VCaP (cell line): ENCODE results near the gene ZNF652.
"Not testable (repeated sequence)": the region's sequence is repeated elsewhere in the genome, so short reads cannot be mapped to it uniquely, and the experiment has no call there.

Experiments
- H3K27ac ChIP-seq: fragments of 450-650 bp; 2 replicates; pipeline ENCODE4 v1.5.1; 2017
- TF ChIP-seq, protein P1 (sequence below): fragments of 450-650 bp; conservative IDR thresholded peaks from 2 replicates; pipeline ENCODE4 v1.5.1; 2017; ENCODE audit warnings: mild to moderate bottlenecking, moderate library complexity

Gene ZNF652

DNA sequence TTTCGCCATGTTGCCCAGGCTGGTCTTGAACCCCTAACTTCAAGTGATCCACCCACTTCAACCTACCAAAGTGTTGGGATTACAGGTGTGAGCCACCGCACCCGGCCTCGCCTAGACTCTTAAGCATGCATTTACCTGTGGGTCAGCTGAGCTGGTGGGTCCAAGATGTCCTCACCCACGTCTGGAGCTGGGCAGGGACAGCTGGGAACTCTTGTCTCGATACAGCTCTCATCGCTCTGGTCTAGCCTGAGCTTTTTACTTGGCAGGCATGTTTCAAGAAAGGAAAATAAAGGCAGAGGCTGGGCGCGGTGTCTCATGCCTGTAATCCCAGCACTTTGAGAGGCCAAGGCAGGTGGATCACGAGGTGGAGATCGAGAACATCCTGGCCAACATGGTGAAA lies 74.6 kb downstream of the ZNF652 start:
- TF ChIP-seq, protein P1, sequence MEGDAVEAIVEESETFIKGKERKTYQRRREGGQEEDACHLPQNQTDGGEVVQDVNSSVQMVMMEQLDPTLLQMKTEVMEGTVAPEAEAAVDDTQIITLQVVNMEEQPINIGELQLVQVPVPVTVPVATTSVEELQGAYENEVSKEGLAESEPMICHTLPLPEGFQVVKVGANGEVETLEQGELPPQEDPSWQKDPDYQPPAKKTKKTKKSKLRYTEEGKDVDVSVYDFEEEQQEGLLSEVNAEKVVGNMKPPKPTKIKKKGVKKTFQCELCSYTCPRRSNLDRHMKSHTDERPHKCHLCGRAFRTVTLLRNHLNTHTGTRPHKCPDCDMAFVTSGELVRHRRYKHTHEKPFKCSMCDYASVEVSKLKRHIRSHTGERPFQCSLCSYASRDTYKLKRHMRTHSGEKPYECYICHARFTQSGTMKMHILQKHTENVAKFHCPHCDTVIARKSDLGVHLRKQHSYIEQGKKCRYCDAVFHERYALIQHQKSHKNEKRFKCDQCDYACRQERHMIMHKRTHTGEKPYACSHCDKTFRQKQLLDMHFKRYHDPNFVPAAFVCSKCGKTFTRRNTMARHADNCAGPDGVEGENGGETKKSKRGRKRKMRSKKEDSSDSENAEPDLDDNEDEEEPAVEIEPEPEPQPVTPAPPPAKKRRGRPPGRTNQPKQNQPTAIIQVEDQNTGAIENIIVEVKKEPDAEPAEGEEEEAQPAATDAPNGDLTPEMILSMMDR = no peak
- H3K27ac ChIP-seq = no peak overlapping the region

DNA sequence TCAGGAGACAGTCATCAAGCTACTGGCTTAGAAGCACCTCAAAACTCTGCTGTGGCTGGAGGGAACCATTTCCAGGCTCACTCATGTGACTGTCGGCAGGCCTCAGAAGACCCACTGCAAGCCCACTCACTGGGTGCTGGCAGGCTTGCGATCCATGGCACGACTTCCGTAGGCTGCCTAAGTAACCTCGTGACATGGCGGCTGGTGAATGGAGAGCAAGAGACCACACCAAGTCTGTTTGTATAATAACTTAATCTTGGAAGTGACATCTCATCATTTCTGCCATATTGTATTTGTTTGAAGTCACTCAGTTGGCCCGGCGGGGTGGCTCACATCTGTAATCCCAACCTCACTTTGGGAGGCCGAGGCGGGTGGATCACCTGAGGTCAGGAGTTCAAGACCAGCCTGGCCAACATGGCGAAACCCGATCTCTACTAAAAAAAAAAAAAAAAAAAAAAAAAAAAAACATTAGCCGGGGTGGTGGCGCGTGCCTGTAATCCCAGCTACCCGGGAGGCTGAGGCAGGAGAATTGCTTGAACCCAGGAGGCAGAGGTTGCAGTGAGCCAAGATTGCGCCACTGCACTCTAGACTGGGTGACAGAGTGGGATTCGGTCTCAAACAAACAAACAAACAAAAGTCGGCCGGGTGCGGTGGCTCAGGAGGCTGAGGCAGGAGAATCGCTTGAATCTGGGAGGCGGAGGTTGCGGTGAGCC lies 75.6 kb downstream of the ZNF652 start:
- not testable (repeated sequence) for H3K27ac ChIP-seq

DNA sequence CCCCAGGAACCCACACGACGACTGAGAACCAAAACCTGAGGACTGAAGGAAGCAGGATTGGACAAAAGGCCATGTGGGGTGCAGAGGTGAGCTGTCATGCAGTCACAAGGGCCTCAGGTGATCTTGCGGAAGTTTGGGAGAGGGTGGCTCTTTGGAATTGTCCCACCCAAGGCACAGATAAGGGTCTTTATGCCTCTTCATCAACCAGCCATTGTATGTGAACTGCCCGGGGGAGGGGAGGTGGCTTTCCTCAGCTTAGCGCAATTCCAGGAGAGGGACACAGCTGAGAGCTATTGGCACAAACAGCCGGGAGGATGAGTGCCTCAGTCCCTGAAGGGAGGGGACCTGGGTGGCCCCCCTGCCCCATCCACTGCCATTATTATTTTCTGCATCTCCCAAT lies 76.3 kb downstream of the ZNF652 start:
- TF ChIP-seq, protein P1 = no peak
- no peak overlapping the region for H3K27ac ChIP-seq

- TF ChIP-seq, protein P1 = no peak
Observed at GRCh38 chr17:49280918-49281317, 81.1 kb downstream of the ZNF652 start.

GRCh38 chr17:49280061-49280460 lies 82.0 kb downstream of the ZNF652 start:
- TF ChIP-seq, protein P1 = no peak
- H3K27ac ChIP-seq = no peak overlapping the region

More at GRCh38 chr17:49280918-49281317, 81.1 kb downstream of the ZNF652 start:
- H3K27ac ChIP-seq = no peak overlapping the region

DNA sequence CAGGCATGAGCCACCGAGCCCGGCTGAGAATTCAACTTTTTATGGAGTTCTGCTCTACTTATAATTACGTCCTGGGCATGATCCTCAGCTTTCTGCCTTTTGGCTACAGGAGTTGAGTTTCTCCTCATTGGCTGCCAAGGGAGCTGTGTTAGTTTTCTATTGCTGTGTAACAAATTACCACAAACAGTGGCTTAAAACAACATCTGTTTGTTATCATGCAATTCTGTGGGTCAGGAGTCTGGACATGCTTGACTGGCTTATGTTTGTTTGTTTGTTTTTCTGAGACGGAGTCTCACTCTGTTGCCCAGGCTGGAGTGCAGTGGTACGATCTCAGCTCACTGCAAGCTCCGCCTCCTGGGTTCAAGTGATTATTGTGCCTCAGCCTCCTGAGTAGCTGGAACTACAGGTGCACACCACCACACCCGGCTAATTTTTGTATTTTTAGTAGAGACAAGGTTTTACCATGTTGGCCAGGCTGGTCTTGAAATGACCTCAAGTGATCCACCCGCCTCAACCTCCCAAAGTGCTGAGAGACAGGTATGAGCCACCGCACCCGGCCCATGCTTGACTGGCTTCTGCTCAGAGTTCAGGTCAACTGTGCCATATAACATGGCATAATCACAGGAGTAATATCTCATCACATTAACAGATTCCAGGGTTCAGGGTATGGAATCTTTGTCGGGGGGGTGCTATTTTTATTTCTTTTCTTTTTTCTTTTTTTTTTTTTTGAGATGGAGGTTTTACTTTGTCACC lies 82.6 kb downstream of the ZNF652 start:
- not testable (repeated sequence) for H3K27ac ChIP-seq

DNA sequence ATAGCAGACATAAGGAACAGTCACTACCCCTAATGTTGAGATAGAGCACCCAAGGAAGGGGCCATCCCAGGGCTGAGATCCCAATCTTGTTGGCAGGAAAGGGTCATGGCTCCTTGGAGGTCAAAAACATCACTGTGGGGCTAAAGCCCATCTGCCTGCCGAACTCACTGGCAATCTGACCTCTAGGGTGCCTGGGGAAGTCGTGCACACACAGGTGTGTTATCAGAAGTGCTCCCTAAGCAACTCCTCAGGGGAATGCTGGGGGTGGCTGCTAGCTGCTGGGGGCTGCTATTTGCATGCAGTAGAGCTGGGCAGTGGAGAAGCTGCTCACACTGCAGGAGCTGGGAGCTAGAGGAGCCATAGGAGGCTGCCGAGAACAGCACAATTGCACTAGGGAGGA lies 84.0 kb downstream of the ZNF652 start:
- no peak overlapping the region for H3K27ac ChIP-seq
- TF ChIP-seq, protein P1 = no peak

GRCh38 chr17:49277638-49278037 lies 84.4 kb downstream of the ZNF652 start:
- TF ChIP-seq, protein P1 = no peak

DNA sequence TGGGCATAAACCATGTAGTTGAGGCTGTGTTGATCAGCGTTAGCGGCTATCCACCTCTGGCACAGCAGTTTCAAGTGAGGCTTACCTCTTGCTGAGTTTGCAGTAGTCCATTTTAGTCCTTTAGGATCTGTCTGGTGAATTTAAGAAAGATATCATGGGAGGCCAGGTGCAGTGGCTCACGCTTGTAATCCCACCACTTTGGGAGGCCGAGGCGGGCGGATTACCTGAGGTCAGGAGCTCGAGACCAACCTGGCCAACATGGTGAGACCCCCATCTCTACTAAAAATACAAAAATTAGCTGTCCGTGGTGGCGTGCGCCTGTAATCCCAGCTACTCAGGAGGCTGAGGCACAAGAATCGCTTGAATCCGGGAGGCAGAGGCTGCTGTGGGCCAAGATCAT lies 86.1 kb downstream of the ZNF652 start:
- H3K27ac ChIP-seq = not testable (repeated sequence)

More at GRCh38 chr17:49277638-49278037, 84.4 kb downstream of the ZNF652 start:
- H3K27ac ChIP-seq = no peak overlapping the region
